GM20431 (cell line): ENCODE measurements around the gene MYCBP2.

Experiments used
- in situ Hi-C: fragments of 300-500 bp; cut with MseI, MboI; formaldehyde crosslinking; loops from one replicate; pipeline ENCODE4 v1.15.0; 2020; ENCODE audit warnings: low sequenced_read_pairs; ENCODE audit not compliant: unreplicated experiment

Gene MYCBP2

GRCh38 chr13:77042566-77043177, 284.2 kb downstream of the MYCBP2 start:
- in situ Hi-C loops, result no loop called here

GRCh38 chr13:77040835-77041234, 286.1 kb downstream of the MYCBP2 start:
- in situ Hi-C loops, result no loop called here

- in situ Hi-C loops, result no loop called here
Observed at GRCh38 chr13:77040076-77040475, 286.8 kb downstream of the MYCBP2 start.

GRCh38 chr13:77038907-77039480, 287.9 kb downstream of the MYCBP2 start:
- in situ Hi-C loops, result no loop called here

GRCh38 chr13:77036279-77036678, 290.6 kb downstream of the MYCBP2 start:
- in situ Hi-C loops, result no loop called here

- in situ Hi-C loops, result no loop called here
Observed at GRCh38 chr13:77034881-77035280, 292.0 kb downstream of the MYCBP2 start.

GRCh38 chr13:77033717-77034302, 293.1 kb downstream of the MYCBP2 start:
- in situ Hi-C loops, result no loop called here

GRCh38 chr13:77031656-77032243, 295.1 kb downstream of the MYCBP2 start:
- in situ Hi-C loops, result no loop called here

GRCh38 chr13:77029436-77029835, 297.5 kb downstream of the MYCBP2 start:
- in situ Hi-C loops, result no loop called here

- in situ Hi-C loops, result no loop called here
Observed at GRCh38 chr13:77028202-77028601, 298.7 kb downstream of the MYCBP2 start.

- in situ Hi-C loops, result no loop called here
Observed at GRCh38 chr13:77026861-77027621, 299.9 kb downstream of the MYCBP2 start, which contains the start of gene FBXL3. FBXL3 (minus strand) TSS chr13:77027159; CDS start chr13:77021860, 5,299 bp downstream.

- in situ Hi-C loops, result no loop called here
Observed at GRCh38 chr13:77026255-77026860, 300.5 kb downstream of the MYCBP2 start.

- in situ Hi-C loops, result no loop called here
Observed at GRCh38 chr13:77022341-77022740, 304.6 kb downstream of the MYCBP2 start.

GRCh38 chr13:77019756-77020155, 307.1 kb downstream of the MYCBP2 start:
- in situ Hi-C loops, result no loop called here

GRCh38 chr13:77016888-77017623, 309.8 kb downstream of the MYCBP2 start:
- in situ Hi-C loops, result no loop called here

- in situ Hi-C loops, result no loop called here
Observed at GRCh38 chr13:77016251-77016812, 310.6 kb downstream of the MYCBP2 start.

- in situ Hi-C loops, result no loop called here
Observed at GRCh38 chr13:77014906-77015685, 311.8 kb downstream of the MYCBP2 start.

- in situ Hi-C loops, result no loop called here
Observed at GRCh38 chr13:77013853-77014542, 312.9 kb downstream of the MYCBP2 start.
